ENCODE data around the gene RAB11FIP4. TPM values are rescaled to one million over a fixed set of nuclear protein-coding genes. Genes with fewer than 3 reads are reported as not detected.

Gene RAB11FIP4
- total and polyA plus RNA-seq, 2 donors (not counting 3 experiments of a cell fraction or from before 2014, with no cell fraction given): 0.08 to 0.38 TPM

DNA sequence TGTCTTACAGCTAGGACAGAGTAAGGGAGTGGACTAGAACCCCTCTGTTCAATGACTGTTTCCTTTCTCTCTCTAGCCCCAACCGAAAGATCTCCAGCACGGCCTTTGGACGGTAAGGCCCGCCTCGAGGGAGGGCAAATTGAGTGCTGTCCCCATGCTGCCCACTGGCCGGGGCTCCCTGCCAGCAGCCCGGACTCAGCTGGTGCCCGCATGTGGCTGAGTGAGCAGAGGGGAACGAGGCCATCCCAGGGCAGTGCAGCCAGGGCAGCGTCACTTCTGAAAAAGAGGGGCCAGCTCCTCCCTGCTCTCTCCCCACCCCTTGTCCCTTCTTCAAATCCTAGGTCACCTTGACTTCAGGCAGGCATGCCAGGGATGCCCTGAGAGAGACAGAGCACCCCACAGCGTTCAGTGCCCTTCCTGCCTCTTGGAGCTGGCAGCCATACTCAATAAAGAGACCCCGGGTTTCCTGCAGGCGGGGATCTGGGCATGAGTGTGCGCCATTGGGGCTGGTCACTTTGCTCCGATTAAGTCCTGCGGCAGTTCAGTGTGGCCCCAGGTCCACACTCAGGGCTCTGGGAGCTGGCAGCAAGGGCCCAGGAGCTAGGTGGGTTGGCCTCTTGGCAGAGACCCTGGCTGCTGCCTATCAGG is 130.9 kb downstream of the RAB11FIP4 start:
- H3K4me2 ChIP-seq (ENCODE audit: insufficient read depth, low read length): no peak overlapping the region
- intact Hi-C loops (cut with micrococcal nuclease): no loop called here
- H3K4me1 ChIP-seq (ENCODE audit: control insufficient read depth, extremely low read depth, insufficient read depth, low read length): no peaks in the 10 kb centered on the region
- no peaks in the 10 kb centered on the region for H3K79me2 ChIP-seq (ENCODE audit: control insufficient read depth, insufficient read depth, low read length)
- no TSS peak for BruUV-seq (replicated peaks)
- no peak overlapping the region for H2AFZ ChIP-seq (ENCODE audit: low read depth, low read length)
- no peak overlapping the region for H3K27ac ChIP-seq (ENCODE audit: insufficient read depth, low read depth, low read length)
- dilution Hi-C loops (cut with MboI; ENCODE audit: extremely low pct_ligation_motif_present, low sequenced_read_pairs): no loop called here
- H3K9me1 ChIP-seq (replicated peaks; ENCODE audit: control insufficient read depth, extremely low read depth, insufficient read depth, low read length): no peaks in the 10 kb centered on the region
- ChIA-PET CTCF (interaction anchor here (1.1 to 10.2 kb wide), 6 partner anchors 10 to 321 kb away, joined by 4 to 92 read pairs (median 8); no protein-coding TSS in a partner anchor), POLR2A (no interaction called here)
- no peak overlapping the region for H3K9ac ChIP-seq (replicated peaks; ENCODE audit: extremely low read depth, insufficient read depth, low read length)
- H3K36me3 ChIP-seq (ENCODE audit: control insufficient read depth in 2 of 2, extremely low read depth in 1 of 2, insufficient read depth in 2 of 2, low read length in 2 of 2): no peaks in the 10 kb centered on the region
- no peak overlapping the region for H3K4me3 ChIP-seq (replicated peaks in 1 of 3; ENCODE audit: insufficient read depth in 1 of 3, low read depth in 1 of 3, low read length in 3 of 3)
- TF ChIP-seq FOS (IDR thresholded peaks at IDR 0.05; ENCODE audit: borderline replicate concordance, insufficient read depth, low read length) (no peak), POLR2A (IDR thresholded peaks at IDR 0.05; ENCODE audit: low read depth, low read length) (no peak), GATA2 (IDR thresholded peaks at IDR 0.05; ENCODE audit: insufficient read depth, insufficient read length, low read depth, low read length) (no peak), EZH2 (IDR thresholded peaks at IDR 0.05; ENCODE audit: borderline replicate concordance, low read depth, low read length, severe bottlenecking) (no peak), MYC (IDR thresholded peaks at IDR 0.05; ENCODE audit: low read depth, low read length) (no peak), JUN (IDR thresholded peaks at IDR 0.05; ENCODE audit: borderline replicate concordance, insufficient read depth, insufficient read length, low read depth) (no peak), POLR2AphosphoS5 (IDR thresholded peaks at IDR 0.05; ENCODE audit: insufficient read depth, low read depth, low read length) (no peak)
- TF ChIP-seq, protein P1, sequence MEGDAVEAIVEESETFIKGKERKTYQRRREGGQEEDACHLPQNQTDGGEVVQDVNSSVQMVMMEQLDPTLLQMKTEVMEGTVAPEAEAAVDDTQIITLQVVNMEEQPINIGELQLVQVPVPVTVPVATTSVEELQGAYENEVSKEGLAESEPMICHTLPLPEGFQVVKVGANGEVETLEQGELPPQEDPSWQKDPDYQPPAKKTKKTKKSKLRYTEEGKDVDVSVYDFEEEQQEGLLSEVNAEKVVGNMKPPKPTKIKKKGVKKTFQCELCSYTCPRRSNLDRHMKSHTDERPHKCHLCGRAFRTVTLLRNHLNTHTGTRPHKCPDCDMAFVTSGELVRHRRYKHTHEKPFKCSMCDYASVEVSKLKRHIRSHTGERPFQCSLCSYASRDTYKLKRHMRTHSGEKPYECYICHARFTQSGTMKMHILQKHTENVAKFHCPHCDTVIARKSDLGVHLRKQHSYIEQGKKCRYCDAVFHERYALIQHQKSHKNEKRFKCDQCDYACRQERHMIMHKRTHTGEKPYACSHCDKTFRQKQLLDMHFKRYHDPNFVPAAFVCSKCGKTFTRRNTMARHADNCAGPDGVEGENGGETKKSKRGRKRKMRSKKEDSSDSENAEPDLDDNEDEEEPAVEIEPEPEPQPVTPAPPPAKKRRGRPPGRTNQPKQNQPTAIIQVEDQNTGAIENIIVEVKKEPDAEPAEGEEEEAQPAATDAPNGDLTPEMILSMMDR (IDR thresholded peaks at IDR 0.05; ENCODE audit: extremely low read depth in 1 of 2, insufficient read depth in 1 of 2, low read depth in 1 of 2, low read length in 2 of 2): no peak
- TF ChIP-seq, protein P2, sequence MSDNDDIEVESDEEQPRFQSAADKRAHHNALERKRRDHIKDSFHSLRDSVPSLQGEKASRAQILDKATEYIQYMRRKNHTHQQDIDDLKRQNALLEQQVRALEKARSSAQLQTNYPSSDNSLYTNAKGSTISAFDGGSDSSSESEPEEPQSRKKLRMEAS (IDR thresholded peaks at IDR 0.05; ENCODE audit: insufficient read depth, insufficient read length): no peak
- FAIRE-seq (no peak), DNase-seq (ENCODE audit: low read depth, low spot score) (no peak)
- H3K27me3 ChIP-seq (ENCODE audit: control insufficient read depth in 2 of 2, insufficient read depth in 2 of 2, low read length in 2 of 2): no peaks in the 10 kb centered on the region
- no peaks in the 10 kb centered on the region for H4K20me1 ChIP-seq (replicated peaks; ENCODE audit: control insufficient read depth, extremely low read depth, insufficient read depth, low read length)
- H3K9me3 ChIP-seq (replicated peaks; ENCODE audit: control insufficient read depth, insufficient read depth, low read length): no peaks in the 10 kb centered on the region
